SJCRH30 (cell line): ENCODE data around the gene BRME1. TPM values are rescaled to one million over a fixed set of nuclear protein-coding genes. Genes with fewer than 3 reads are reported as not detected.

ENCODE experiments used
- DNase-seq, 2 experiments: peaks; one replicate each; pipeline ENCODE4 v3.0.0-alpha.2; 2015 to 2020
- H3K27ac ChIP-seq: fragments of 250-450 bp; sonication (Bioruptor Pico); 2 replicates; pipeline ENCODE4 v1.5.1; 2020; ENCODE audit warnings: mild to moderate bottlenecking, moderate library complexity
- H3K27me3 ChIP-seq: fragments of 250-450 bp; sonication (Bioruptor Pico); 2 replicates; pipeline ENCODE4 v1.5.1; 2020; ENCODE audit warnings: mild to moderate bottlenecking, moderate library complexity
- H3K36me3 ChIP-seq: fragments of 250-450 bp; sonication (Bioruptor Pico); 2 replicates; pipeline ENCODE4 v1.5.1; 2020; ENCODE audit warnings: mild to moderate bottlenecking, moderate library complexity
- H3K4me1 ChIP-seq: fragments of 250-450 bp; sonication (Bioruptor Pico); 2 replicates; pipeline ENCODE4 v1.5.1; 2020; ENCODE audit warnings: mild to moderate bottlenecking, moderate library complexity
- H3K4me3 ChIP-seq: fragments of 250-450 bp; sonication (Bioruptor Pico); 2 replicates; pipeline ENCODE4 v1.5.1; 2020; ENCODE audit warnings: mild to moderate bottlenecking, moderate library complexity
- H3K9me3 ChIP-seq: fragments of 250-450 bp; sonication (Bioruptor Pico); replicated peaks from 2 replicates; pipeline ENCODE4 v1.5.1; 2020; ENCODE audit warnings: mild to moderate bottlenecking, moderate library complexity
- total RNA-seq: library from RNA; depleted of rRNA; stranded (reverse); fragments of >200 nt; shearing (Covaris generic); gene quantifications from 2 replicates; pipeline ENCODE4 v1.2.3, GENCODE V29; 2014; rRNA removed

The BRME1 gene
- total RNA-seq, 1 experiment from 2014 or later: 10.0 TPM

DNA sequence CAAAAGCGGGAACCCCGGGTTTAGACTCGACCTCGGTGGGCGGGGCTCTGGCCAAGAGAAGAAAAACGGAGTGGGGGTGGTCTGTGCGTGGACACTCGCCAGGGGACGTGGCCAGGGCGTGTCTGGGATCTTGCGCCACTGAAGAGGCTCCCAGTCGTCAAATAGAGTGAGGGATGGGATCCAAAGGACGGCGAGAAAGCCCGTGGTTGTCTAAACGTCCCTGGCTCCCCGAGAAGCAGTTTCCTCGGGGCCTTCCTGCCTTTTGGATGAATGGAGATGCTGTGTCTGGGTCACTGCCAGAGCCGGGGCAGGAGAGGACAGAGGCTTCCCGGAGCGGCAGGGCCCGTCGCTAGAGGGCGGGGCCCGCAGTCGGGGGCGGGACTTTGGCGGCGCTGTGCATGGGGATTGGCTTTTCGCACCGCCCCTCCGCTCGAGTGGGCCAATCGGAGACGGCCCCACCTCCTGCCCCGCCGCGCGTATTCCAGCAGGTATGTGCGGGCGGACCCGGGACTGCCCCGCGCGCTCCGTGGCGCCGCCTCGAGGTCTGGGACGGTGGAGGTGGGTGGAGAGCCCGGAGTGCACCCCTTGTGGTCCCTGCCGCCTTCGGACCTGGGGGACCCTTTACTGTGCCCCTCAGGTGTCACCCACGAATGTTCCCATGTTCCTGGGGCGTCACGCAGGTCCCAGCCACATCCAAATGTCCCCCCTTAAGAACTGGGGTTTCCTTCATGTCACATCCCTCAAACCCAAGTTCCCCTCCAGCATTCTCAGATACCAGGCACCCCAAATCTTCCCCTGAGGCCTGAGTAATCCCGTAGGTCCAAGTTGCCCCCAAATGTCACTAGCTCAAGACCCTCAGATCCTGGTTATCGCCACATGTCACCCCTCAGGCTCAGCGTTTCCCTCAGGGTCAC is 72.3 kb downstream of the BRME1 start:
- Histone ChIP-seq H3K4me1 (peaks cover 15% of the 10 kb centered on the region), H3K27me3 (no peaks in the 10 kb centered on the region), H3K36me3 (peaks cover 69% of the 10 kb centered on the region), H3K4me3 (no peak overlapping the region), H3K9me3 (no peaks in the 10 kb centered on the region; the same call in 1 of the 2 replicates), H3K27ac (no peak overlapping the region)
- peak; percentile 43 to 44 for DNase-seq

Other genes with a start within 250 kb of the BRME1 start
- 35.4 and 37.2 TPM in 2 replicates for gene MRI1, start 141.6 kb downstream of the BRME1 start, total RNA-seq
- gene C19orf53, start 131.7 kb downstream of the BRME1 start, total RNA-seq: 208 and 228 TPM in 2 replicates
- gene ZSWIM4, start 110.7 kb downstream of the BRME1 start, total RNA-seq: 16.8 and 18.3 TPM in 2 replicates
- 1.3 and 2.3 TPM in 2 replicates for gene NANOS3, start 29.0 kb downstream of the BRME1 start, total RNA-seq
- 10.8 and 15.3 TPM in 2 replicates for gene CC2D1A, start 84 bp upstream of the BRME1 start, total RNA-seq
- gene PODNL1, start 32.3 kb upstream of the BRME1 start, total RNA-seq: 0.08 TPM in 1 of 2 replicates, not detected in the other
- 37.4 and 39.1 TPM in 2 replicates for gene DCAF15, start 46.4 kb upstream of the BRME1 start, total RNA-seq
- gene RFX1, start 100.2 kb upstream of the BRME1 start, total RNA-seq: 3.9 and 4.4 TPM in 2 replicates
- gene RLN3, start 122.0 kb upstream of the BRME1 start, total RNA-seq: not detected in 2 replicates
- gene IL27RA, start 125.6 kb upstream of the BRME1 start, total RNA-seq: 1.5 TPM in 2 replicates
- 0.99 and 1.4 TPM in 2 replicates for gene PALM3, start 156.0 kb upstream of the BRME1 start, total RNA-seq
- 0.81 and 1.3 TPM in 2 replicates for gene MISP3, start 166.7 kb upstream of the BRME1 start, total RNA-seq
- not detected in 2 replicates for gene C19orf67, start 179.7 kb upstream of the BRME1 start, total RNA-seq
- 88.1 and 102 TPM in 2 replicates for gene SAMD1, start 184.6 kb upstream of the BRME1 start, total RNA-seq
- 77.5 and 93.2 TPM in 2 replicates for gene PRKACA, start 211.6 kb upstream of the BRME1 start, total RNA-seq
- gene ASF1B, start 230.5 kb upstream of the BRME1 start, total RNA-seq: 93.8 and 102 TPM in 2 replicates